GM10248 (cell line): ENCODE results near the gene CNIH4.
"Not testable (repeated sequence)": the region's sequence is repeated elsewhere in the genome, so short reads cannot be mapped to it uniquely, and the experiment has no call there.

ENCODE experiments used
- CTCF ChIA-PET: fragments of 300-600 bp; sonication (Branson Sonifier 250); formaldehyde crosslinking; extraction: SDS; loops from one replicate; lab custom pipeline; 2021; ENCODE audit warnings: antibody characterized with exemption; lab: Yijun Ruan, JAX
- POLR2A ChIA-PET: fragments of 350-650 bp; sonication (Branson Sonifier 250); formaldehyde crosslinking; extraction: SDS; loops from one replicate; lab custom pipeline; 2020; ENCODE audit warnings: antibody characterized with exemption; lab: Yijun Ruan, JAX
- DNase-seq: peaks from one replicate; pipeline ENCODE4 v3.0.0; 2012; ENCODE audit errors: extremely low spot score
- TF ChIP-seq, protein P1 (sequence below): IDR thresholded peaks from 2 replicates; pipeline ENCODE4 v1.5.1; 2012; ENCODE audit warnings: mild to moderate bottlenecking, low read depth; ENCODE audit errors: extremely low read depth, missing control alignments, control extremely low read depth

The CNIH4 gene

DNA sequence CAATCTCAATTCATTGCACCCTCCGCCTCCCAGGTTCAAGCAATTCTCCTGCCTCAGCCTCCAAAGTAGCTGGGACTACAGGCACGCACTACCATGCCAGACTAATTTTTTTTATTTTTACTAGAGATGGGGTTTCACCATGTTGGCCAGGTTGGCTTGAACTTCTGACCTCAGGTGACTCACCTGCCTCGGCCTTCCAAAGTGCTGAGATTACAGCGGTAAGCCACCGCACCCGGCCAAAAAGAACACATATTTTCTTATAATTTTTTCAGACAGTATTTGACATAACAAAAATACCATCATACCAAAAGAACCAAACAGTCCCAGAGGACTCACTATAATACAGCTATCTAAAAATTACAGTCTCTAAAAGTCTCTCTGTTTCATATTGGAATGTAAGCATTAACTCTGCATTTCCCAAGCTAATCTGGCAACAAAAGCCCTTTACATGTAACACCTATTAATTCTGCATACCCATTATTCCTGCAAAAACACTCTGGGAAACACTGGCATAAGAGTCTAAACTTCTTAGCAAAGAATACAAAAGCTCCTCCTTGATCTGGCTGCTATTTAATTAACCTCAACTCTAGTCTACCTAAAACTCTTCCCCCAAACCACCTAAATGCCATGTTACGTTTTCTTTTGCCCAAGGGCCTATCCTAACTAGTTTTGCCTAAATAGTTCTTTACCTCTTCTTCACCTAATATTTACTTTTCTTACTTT lies 51.1 kb downstream of the CNIH4 start:
- DNase-seq, result no peak
- TF ChIP-seq, protein P1, sequence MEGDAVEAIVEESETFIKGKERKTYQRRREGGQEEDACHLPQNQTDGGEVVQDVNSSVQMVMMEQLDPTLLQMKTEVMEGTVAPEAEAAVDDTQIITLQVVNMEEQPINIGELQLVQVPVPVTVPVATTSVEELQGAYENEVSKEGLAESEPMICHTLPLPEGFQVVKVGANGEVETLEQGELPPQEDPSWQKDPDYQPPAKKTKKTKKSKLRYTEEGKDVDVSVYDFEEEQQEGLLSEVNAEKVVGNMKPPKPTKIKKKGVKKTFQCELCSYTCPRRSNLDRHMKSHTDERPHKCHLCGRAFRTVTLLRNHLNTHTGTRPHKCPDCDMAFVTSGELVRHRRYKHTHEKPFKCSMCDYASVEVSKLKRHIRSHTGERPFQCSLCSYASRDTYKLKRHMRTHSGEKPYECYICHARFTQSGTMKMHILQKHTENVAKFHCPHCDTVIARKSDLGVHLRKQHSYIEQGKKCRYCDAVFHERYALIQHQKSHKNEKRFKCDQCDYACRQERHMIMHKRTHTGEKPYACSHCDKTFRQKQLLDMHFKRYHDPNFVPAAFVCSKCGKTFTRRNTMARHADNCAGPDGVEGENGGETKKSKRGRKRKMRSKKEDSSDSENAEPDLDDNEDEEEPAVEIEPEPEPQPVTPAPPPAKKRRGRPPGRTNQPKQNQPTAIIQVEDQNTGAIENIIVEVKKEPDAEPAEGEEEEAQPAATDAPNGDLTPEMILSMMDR, result no peak
- ChIA-PET CTCF (interaction anchor here (0.9 to 1.1 kb wide), 2 partner anchors 19 to 292 kb away, joined by 3 read pairs; no protein-coding TSS in a partner anchor), POLR2A (no interaction called here)

DNA sequence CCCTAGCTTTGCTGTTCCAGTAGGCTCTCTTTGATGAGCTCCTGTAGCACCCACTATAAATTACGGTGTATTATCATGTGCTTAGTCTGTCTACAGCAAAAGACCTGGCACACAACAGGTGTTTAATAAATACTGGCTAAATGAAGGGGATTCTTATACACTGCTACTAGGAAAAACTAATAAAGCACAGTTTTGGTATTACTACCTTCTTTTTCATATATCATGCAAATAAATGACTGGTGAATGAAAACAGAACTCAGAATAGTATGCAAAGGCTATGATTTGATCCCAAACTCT lies 51.6 kb downstream of the CNIH4 start:
- ChIA-PET POLR2A (no interaction called here), CTCF (interaction anchor here (0.9 to 1.1 kb wide), 2 partner anchors 19 to 292 kb away, joined by 3 read pairs; no protein-coding TSS in a partner anchor)
- TF ChIP-seq, protein P1, result no peak

DNA sequence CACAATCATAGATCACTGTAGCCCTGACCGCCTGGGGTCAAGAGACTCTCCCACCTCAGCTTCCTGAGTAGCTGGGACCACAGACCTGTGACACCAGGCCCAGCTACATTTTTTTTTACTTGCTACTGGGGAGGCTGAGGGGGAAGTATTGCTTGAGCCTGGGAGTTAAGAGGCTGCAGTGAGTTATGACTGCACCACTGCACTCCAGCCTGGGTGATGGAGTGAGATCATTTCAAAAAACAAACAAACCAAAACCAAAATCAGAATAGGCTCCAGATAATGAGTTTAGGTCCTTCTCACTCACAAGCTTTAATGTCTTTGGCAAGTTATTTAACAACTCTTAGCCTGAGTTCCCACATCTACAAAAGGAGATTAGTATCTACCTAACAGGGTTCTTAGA lies 55.1 kb downstream of the CNIH4 start:
- CTCF ChIA-PET, result interaction anchor here (1.3 kb wide), 1 partner anchor 10 kb away, joined by 4 read pairs; no protein-coding TSS in a partner anchor
- TF ChIP-seq, protein P1, result no peak
- POLR2A ChIA-PET, result interaction anchor here (0.5 kb wide), 1 partner anchor 106 kb away, joined by 3 read pairs; no protein-coding TSS in a partner anchor
- DNase-seq, result no peak

More for the DNA sequence above, 51.6 kb downstream of the CNIH4 start:
- no peak for DNase-seq

DNA sequence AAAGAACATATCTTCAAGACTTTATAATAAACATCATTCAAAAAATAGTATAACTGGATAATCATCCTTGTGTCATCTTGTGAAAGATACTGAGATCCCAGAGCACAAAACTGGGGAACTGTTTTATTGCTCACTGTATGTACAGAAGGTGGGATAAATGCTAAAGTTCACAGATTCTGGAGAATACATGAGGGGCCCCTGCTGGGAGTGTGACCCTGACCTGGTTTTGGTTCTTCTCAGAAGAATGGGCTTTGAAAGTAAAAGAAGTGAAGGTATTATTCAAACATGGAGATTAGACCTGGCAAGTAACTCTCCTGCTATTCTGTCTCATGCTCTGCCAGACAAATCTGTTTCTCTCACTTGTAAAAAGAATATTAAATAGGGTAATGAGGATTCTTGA lies 63.4 kb downstream of the CNIH4 start:
- TF ChIP-seq, protein P1, result no peak
- DNase-seq, result no peak
- ChIA-PET CTCF (no interaction called here), POLR2A (no interaction called here)

DNA sequence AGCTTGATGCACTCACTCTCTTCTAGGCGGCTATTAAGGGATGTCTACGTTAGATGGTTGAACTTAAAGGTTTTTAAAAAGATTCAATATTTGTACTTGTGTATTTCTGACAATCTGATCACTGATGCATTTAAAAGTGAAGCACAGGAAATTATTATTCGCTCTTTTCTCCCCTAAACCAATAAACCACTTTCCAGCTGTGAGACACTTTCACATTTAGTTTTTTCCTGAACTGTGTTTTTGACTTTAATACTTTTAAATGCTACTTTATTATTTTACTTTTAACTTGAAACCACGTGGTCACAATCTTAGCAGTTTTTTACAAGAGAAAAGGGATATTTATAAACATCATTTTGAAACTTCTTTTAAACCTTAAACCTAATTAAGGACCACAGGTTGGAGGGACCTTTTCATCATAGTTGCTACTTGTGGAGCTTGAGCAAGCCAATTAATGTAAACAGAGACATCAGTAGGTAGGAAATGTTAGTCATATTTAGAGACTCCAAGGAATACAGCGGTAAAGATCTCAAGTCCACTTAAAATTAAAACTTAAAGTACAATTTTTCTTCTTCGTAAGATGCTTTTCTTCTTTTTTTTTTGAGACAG lies 68.7 kb downstream of the CNIH4 start:
- DNase-seq, result no peak
- TF ChIP-seq, protein P1, result no peak
- ChIA-PET CTCF (interaction anchor here (1.0 to 2.1 kb wide), 3 partner anchors 8 to 308 kb away, joined by 3 to 5 read pairs (median 3); no protein-coding TSS in a partner anchor), POLR2A (interaction anchor here (0.6 to 0.9 kb wide), 2 partner anchors 8 to 1750 kb away, joined by 3 read pairs; no protein-coding TSS in a partner anchor)

DNA sequence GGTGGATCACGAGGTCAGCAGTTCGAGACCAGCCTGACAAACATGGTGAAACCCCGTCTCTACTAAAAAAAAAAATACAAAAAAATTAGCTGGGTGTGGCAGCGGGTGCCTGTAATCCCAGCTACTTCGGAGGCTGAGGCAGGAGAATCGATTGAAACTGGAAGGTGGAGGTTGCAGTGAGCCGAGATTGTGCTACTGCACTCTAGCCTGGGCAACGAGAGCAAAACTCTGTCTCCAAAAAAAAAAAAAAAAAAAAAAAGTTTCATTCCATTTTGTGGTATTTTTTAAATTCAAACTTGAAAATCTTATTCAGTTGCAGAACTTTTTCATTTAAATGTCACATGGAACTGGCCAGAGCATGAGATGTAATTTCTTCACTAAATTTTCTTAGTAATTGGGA lies 70.2 kb downstream of the CNIH4 start:
- ChIA-PET POLR2A (interaction anchor here (0.6 kb wide), 2 partner anchors 119 to 289 kb away, joined by 3 read pairs; no protein-coding TSS in a partner anchor), CTCF (interaction anchor here (2.1 kb wide), 1 partner anchor 10 kb away, joined by 5 read pairs; no protein-coding TSS in a partner anchor)
- DNase-seq, result not testable (repeated sequence)
